HL-60 (cell line): ENCODE measurements around the gene DNAAF1.

Experiments used
- DNase-seq, 2 experiments: peaks; one replicate each; pipeline ENCODE4 v3.0.0-alpha.2; 2010 to 2020; ENCODE audit warnings: low read depth in 1 of 2, low spot score in 1 of 2
- H3K27ac ChIP-seq: fragments of 250-450 bp; sonication (Bioruptor Pico); replicated peaks from 2 replicates; pipeline ENCODE4 v1.5.1; 2020; ENCODE audit warnings: mild to moderate bottlenecking, moderate library complexity
- H3K27me3 ChIP-seq: fragments of 250-450 bp; sonication (Bioruptor Pico); 2 replicates; pipeline ENCODE4 v1.5.1; 2021; ENCODE audit warnings: mild to moderate bottlenecking, moderate library complexity; ENCODE audit not compliant: insufficient read depth, poor library complexity, severe bottlenecking
- H3K4me3 ChIP-seq: replicated peaks from 2 replicates; pipeline ENCODE4 v1.5.1; 2011; ENCODE audit warnings: mild to moderate bottlenecking, control low read depth, low read length; ENCODE audit not compliant: insufficient read depth
- GABPA ChIP-seq: IDR thresholded peaks from 2 replicates; pipeline ENCODE4 v1.6.1; 2012; ENCODE audit warnings: low read depth
- POLR2AphosphoS5 ChIP-seq: IDR thresholded peaks from 2 replicates; pipeline ENCODE4 v1.6.1; 2012; ENCODE audit warnings: low read depth
- SPI1 ChIP-seq: IDR thresholded peaks from 2 replicates; pipeline ENCODE4 v1.6.1; 2012; ENCODE audit warnings: low read depth, mild to moderate bottlenecking, borderline replicate concordance
- TF ChIP-seq, protein P1 (sequence below): IDR thresholded peaks from one replicate; pipeline ENCODE4 v1.5.1; 2011; ENCODE audit warnings: low read length, control low read depth, inconsistent platforms; ENCODE audit not compliant: insufficient read depth
- TF ChIP-seq, protein P2 (sequence below): IDR thresholded peaks from 2 replicates; pipeline ENCODE4 v1.6.1; 2012; ENCODE audit warnings: low read depth; ENCODE audit not compliant: insufficient replicate concordance

Gene DNAAF1

DNA sequence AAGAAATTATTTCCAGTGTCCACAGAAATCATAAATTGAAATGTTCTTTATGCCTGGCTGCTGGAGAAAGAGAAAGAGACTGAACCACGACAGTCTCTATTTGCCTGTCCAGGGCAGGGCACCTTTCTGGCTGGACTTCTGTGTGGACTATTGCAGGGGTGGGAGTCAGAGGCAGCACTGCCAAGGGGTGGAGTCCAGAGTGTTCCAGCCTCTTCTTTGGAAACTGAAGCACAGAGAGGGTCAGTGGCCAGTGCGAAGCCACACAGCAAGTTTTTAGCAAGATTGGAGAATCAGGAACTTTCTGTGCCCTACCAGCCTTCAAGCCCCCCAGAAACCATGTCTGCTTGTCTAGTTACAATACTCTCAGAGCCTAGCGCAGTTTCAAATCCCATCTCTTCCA, 79.4 kb downstream of the DNAAF1 start:
- peaks cover 7% of the 10 kb centered on the region for H3K27me3 ChIP-seq
- no peak for DNase-seq
- no peak overlapping the region for H3K27ac ChIP-seq
- TF ChIP-seq, protein P1, sequence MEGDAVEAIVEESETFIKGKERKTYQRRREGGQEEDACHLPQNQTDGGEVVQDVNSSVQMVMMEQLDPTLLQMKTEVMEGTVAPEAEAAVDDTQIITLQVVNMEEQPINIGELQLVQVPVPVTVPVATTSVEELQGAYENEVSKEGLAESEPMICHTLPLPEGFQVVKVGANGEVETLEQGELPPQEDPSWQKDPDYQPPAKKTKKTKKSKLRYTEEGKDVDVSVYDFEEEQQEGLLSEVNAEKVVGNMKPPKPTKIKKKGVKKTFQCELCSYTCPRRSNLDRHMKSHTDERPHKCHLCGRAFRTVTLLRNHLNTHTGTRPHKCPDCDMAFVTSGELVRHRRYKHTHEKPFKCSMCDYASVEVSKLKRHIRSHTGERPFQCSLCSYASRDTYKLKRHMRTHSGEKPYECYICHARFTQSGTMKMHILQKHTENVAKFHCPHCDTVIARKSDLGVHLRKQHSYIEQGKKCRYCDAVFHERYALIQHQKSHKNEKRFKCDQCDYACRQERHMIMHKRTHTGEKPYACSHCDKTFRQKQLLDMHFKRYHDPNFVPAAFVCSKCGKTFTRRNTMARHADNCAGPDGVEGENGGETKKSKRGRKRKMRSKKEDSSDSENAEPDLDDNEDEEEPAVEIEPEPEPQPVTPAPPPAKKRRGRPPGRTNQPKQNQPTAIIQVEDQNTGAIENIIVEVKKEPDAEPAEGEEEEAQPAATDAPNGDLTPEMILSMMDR, result no peak
- TF ChIP-seq SPI1, result no peak
- no peak for TF ChIP-seq POLR2AphosphoS5
- TF ChIP-seq, protein P2, sequence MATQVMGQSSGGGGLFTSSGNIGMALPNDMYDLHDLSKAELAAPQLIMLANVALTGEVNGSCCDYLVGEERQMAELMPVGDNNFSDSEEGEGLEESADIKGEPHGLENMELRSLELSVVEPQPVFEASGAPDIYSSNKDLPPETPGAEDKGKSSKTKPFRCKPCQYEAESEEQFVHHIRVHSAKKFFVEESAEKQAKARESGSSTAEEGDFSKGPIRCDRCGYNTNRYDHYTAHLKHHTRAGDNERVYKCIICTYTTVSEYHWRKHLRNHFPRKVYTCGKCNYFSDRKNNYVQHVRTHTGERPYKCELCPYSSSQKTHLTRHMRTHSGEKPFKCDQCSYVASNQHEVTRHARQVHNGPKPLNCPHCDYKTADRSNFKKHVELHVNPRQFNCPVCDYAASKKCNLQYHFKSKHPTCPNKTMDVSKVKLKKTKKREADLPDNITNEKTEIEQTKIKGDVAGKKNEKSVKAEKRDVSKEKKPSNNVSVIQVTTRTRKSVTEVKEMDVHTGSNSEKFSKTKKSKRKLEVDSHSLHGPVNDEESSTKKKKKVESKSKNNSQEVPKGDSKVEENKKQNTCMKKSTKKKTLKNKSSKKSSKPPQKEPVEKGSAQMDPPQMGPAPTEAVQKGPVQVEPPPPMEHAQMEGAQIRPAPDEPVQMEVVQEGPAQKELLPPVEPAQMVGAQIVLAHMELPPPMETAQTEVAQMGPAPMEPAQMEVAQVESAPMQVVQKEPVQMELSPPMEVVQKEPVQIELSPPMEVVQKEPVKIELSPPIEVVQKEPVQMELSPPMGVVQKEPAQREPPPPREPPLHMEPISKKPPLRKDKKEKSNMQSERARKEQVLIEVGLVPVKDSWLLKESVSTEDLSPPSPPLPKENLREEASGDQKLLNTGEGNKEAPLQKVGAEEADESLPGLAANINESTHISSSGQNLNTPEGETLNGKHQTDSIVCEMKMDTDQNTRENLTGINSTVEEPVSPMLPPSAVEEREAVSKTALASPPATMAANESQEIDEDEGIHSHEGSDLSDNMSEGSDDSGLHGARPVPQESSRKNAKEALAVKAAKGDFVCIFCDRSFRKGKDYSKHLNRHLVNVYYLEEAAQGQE, result no peak
- TF ChIP-seq GABPA, result no peak
- H3K4me3 ChIP-seq, result no peak overlapping the region

DNA sequence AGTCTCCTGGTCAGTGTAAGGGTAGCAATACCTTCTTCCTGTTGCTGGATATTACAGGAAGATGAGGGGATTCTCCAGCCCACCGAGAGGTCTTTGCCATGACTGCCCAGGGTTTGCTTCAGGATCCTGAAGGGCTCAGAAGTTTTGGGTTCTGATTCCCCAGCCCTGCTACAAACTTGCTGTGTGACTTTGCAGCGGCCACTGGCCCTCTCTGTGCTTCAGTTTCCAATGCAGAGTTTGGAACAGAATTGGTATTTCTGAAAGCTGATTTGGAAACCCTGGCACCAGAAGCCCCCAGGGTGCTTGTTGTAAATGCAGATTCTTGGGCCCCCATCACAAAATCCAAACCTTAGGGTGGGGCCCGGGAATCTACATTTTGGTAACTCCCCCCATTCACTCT, 80.0 kb downstream of the DNAAF1 start:
- no peak overlapping the region for H3K4me3 ChIP-seq
- no peak for DNase-seq
- TF ChIP-seq, protein P1, result no peak
- peaks cover 7% of the 10 kb centered on the region for H3K27me3 ChIP-seq
- no peak overlapping the region for H3K27ac ChIP-seq

DNA sequence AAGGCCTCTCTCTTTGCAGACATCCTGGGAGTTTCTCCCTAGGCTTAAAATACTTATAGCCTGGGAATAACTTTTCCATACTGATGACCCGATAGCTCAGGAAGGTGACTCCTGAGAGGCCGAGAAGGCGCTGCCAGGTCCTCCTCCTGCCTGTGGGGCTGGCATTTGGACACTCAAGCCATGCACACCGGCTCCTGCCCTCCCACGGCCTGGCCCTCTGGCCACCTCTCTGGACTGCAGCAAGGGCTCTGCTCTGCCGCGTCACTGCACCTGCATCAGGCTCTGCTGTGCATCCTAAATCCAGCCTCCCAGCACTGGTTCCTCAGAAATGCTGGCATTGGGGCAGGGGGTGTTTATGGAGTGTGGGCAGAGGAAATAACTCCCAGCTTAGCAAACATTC, 80.5 kb downstream of the DNAAF1 start:
- no peak for TF ChIP-seq GABPA
- no peak for TF ChIP-seq SPI1
- TF ChIP-seq, protein P1, result no peak
- TF ChIP-seq, protein P2, result no peak
- TF ChIP-seq POLR2AphosphoS5, result no peak
- no peak for DNase-seq
- Histone ChIP-seq H3K4me3 (no peak overlapping the region), H3K27me3 (peaks cover 7% of the 10 kb centered on the region), H3K27ac (no peak overlapping the region)

DNA sequence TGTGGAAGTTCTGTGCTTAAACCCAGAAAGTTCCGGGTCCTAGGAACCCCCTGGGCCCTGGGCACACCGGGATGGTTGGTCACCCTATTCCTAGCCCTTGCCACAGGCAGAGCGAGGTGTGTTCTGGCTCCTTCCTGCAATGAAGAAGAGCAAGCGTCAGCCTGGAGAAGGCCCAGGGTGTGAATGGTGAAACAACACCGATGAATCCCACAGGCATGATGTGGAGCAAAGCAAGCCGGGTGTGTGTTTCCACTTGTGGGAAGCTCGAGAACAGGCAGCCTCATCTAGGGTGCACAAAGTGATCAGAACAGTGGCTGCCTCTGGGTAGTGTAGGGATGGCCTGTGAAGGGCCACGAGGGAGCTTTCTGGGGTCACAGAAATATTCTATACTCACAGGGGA, 80.9 kb downstream of the DNAAF1 start:
- no peak overlapping the region for H3K4me3 ChIP-seq
- H3K27me3 ChIP-seq, result peaks cover 7% of the 10 kb centered on the region
- DNase-seq, result no peak
- TF ChIP-seq SPI1, result no peak
- TF ChIP-seq POLR2AphosphoS5, result no peak
- TF ChIP-seq, protein P2, result no peak
- TF ChIP-seq, protein P1, result no peak
- TF ChIP-seq GABPA, result no peak
- H3K27ac ChIP-seq, result no peak overlapping the region
